Neutrophil (primary cell): ENCODE data around the gene TP53I3.

Source experiments
- H3K27ac ChIP-seq: fragments of 200-600 bp; sonication (generic); 2 replicates; pipeline ENCODE4 v1.5.1; 2016; ENCODE audit warnings: mild to moderate bottlenecking, moderate library complexity
- H3K27me3 ChIP-seq: fragments of 200-600 bp; sonication (generic); 2 replicates; pipeline ENCODE4 v1.6.0; 2016; ENCODE audit warnings: mild to moderate bottlenecking
- H3K36me3 ChIP-seq: fragments of 200-600 bp; sonication (generic); 2 replicates; pipeline ENCODE4 v1.5.1; 2017
- H3K4me1 ChIP-seq, 2 experiments: fragments of 200-600 bp in 1 of 2; sonication (generic) in 1 of 2; 1 replicate in 1 of 2; 2 replicates in 1 of 2; pipeline versions ENCODE4 v1.5.1 to v1.6.1; 2013 to 2016; ENCODE audit warnings: low read depth in 1 of 2, low read length in 1 of 2, mild to moderate bottlenecking in 1 of 2, moderate library complexity in 1 of 2; ENCODE audit not compliant: control insufficient read depth in 1 of 2, insufficient read depth in 1 of 2
- H3K4me3 ChIP-seq, 2 experiments: fragments of 200-600 bp in 1 of 2; sonication (generic) in 1 of 2; 1 replicate in 1 of 2; 2 replicates in 1 of 2; pipeline ENCODE4 v1.5.1; 2013 to 2016; ENCODE audit warnings: low read depth in 1 of 2, low read length in 1 of 2, mild to moderate bottlenecking in 1 of 2, moderate library complexity in 1 of 2
- H3K9me3 ChIP-seq: fragments of 200-600 bp; sonication (generic); 2 replicates; pipeline ENCODE4 v1.5.1; 2016
- TF ChIP-seq, protein P1 (sequence below): fragments of 200-600 bp; sonication (generic); IDR thresholded peaks from 2 replicates; pipeline ENCODE4 v1.5.1; 2016; ENCODE audit warnings: antibody characterized with exemption

The TP53I3 gene

DNA sequence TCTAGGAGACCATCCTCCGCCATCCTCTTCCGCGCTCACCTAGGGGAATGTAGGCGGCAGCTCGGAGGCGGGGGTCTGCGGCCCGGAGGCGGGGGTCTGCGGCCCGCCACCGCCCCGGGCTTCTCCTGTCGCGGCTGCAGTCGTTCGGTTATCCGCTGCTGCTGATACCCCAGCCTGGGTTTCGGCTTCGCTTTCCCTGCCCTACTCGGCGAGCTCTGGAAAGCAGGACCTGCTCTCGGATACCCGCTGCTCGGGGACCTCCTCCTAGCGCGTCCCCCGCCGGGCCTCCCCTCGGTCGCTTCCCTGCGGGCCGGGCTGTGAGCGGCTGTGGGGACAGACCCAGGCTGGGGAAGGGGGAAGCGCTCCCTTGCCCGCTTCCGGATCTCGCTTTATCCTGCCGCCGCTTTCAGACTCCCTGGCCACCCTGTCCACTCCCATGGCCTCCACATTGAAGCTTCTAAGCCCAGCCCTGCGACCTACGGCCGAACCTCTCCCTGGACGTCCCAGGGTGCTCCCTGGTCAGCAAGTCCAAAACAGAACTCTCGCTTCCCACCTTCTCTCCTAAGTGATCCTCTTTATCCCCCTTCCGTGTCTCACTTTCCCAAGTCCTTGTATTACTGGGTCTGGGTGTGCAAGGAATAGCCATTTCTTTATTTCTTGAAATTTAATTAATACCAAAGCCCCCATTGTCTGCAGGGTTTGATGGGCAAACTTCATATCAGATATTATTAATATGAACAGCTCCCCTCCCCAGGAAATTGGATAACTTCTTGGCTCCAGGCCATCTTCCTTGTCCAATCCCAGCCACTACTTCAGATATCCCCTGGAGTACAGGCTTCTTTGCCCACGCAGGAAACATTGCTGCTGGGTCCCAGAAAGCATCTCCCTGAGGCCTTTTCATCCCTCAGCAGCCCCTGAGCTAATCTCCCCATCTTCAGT lies 34.3 kb downstream of the TP53I3 start:
- H3K36me3 ChIP-seq, result no peaks in the 10 kb centered on the region
- TF ChIP-seq, protein P1, sequence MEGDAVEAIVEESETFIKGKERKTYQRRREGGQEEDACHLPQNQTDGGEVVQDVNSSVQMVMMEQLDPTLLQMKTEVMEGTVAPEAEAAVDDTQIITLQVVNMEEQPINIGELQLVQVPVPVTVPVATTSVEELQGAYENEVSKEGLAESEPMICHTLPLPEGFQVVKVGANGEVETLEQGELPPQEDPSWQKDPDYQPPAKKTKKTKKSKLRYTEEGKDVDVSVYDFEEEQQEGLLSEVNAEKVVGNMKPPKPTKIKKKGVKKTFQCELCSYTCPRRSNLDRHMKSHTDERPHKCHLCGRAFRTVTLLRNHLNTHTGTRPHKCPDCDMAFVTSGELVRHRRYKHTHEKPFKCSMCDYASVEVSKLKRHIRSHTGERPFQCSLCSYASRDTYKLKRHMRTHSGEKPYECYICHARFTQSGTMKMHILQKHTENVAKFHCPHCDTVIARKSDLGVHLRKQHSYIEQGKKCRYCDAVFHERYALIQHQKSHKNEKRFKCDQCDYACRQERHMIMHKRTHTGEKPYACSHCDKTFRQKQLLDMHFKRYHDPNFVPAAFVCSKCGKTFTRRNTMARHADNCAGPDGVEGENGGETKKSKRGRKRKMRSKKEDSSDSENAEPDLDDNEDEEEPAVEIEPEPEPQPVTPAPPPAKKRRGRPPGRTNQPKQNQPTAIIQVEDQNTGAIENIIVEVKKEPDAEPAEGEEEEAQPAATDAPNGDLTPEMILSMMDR, result no peak
- peaks cover 69% of the 10 kb centered on the region for H3K27me3 ChIP-seq
- peak overlapping the region; percentile 29 to 53 for H3K4me3 ChIP-seq
- peaks cover 29 to 31% of the 10 kb centered on the region in 2 experiments for H3K4me1 ChIP-seq
- H3K27ac ChIP-seq, result no peak overlapping the region
- no peaks in the 10 kb centered on the region for H3K9me3 ChIP-seq

DNA sequence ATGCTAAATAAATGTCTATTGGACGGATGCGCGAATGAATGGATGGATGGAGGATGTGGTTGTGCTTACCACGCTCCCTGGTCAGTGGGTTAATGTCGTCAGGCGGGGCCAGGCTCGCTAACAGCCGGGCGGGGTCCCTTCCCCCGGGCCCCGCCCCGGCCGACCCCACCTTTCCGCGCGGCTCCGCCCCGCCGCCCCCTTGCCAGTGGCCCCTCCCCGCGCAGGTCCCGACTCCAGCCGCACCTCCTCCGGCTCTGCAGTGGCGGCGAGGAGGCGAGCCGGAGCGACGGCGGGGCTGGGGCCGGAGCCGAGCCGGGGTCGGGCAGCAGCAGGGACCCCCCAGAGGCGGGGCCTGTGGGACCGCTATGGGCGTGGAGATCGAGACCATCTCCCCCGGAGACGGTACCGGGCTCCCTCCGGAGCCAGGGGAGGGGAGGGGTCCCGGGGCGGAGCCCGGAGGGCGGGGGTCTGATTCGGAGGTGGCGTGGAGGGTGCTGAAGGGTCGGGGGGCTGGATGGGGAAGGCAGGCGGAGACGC lies 35.1 kb downstream of the TP53I3 start, which contains the start of gene FKBP1B:
TSS of gene FKBP1B (plus strand) at position 257 of the 537 bp plus-strand sequence. CDS start at position 366, 109 bp downstream.
- peaks cover 69% of the 10 kb centered on the region for H3K27me3 ChIP-seq
- no peaks in the 10 kb centered on the region for H3K36me3 ChIP-seq
- peaks cover 29 to 31% of the 10 kb centered on the region in 2 experiments for H3K4me1 ChIP-seq
- H3K4me3 ChIP-seq, result peak within 1 kb of the TSS; percentile 29 to 53
- H3K9me3 ChIP-seq, result no peaks in the 10 kb centered on the region
- TF ChIP-seq, protein P1, result no peak
- no peak within 1 kb of the TSS for H3K27ac ChIP-seq

DNA sequence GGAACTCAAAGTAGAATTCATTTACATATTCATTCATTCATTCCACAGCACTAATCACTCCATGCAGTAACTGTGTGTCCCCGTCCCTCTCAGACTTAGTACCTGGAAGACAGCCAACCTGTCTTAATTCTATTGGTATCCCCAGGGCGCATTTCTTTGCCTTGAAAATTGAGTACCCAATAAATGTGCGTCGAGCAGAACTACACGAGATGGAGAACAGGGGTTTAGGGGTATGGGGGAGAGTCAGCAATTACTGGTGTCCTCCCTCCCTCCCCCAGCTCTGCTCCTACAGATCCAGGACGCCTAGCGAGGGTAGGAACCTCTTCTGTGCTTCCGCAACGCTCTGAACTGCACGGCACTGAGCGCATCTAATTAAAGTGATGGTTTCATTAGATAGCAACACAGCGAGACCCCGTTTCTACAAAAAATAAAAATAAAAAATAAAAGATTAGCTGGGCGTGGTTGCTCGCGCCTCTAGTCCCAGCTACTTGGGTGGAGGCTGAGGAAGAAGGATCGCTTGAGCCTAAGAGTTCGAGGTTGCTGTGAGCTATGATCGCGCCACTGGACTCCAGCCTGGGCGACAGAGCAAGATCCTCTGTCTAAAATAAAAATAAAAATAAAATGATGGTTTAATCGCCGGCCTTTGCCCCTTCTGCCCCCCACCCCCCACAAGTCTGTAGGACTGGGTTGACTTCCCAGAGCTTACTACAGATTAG lies 35.7 kb downstream of the TP53I3 start:
- H3K27ac ChIP-seq, result no peak overlapping the region
- TF ChIP-seq, protein P1, result no peak
- H3K27me3 ChIP-seq, result peaks cover 69% of the 10 kb centered on the region
- no peaks in the 10 kb centered on the region for H3K9me3 ChIP-seq
- H3K4me3 ChIP-seq, result peak overlapping the region; percentile 29 to 53
- no peaks in the 10 kb centered on the region for H3K36me3 ChIP-seq
- peaks cover 29 to 31% of the 10 kb centered on the region in 2 experiments for H3K4me1 ChIP-seq

DNA sequence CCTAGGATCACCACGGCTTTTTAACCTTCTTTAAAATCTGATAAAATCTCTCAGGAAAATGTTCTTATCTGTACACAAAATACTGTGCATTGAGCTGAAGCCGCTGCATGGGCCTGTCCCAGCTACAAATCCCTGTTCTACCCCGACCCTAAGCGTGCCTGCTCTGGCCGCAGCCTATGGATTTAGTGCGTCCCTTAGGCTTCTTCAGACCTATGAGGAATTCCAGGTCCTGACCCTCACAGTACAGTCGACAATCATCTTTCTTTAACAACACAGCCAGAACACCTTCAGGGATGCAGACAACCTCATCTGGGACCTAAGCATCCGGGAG lies 37.0 kb downstream of the TP53I3 start:
- Histone ChIP-seq H3K27me3 (peaks cover 65% of the 10 kb centered on the region), H3K36me3 (no peaks in the 10 kb centered on the region), H3K27ac (no peak overlapping the region), H3K4me3 (peak overlapping the region; percentile 62), H3K4me1 (peaks cover 29 to 31% of the 10 kb centered on the region in 2 experiments), H3K9me3 (no peaks in the 10 kb centered on the region)
- TF ChIP-seq, protein P1, result no peak

DNA sequence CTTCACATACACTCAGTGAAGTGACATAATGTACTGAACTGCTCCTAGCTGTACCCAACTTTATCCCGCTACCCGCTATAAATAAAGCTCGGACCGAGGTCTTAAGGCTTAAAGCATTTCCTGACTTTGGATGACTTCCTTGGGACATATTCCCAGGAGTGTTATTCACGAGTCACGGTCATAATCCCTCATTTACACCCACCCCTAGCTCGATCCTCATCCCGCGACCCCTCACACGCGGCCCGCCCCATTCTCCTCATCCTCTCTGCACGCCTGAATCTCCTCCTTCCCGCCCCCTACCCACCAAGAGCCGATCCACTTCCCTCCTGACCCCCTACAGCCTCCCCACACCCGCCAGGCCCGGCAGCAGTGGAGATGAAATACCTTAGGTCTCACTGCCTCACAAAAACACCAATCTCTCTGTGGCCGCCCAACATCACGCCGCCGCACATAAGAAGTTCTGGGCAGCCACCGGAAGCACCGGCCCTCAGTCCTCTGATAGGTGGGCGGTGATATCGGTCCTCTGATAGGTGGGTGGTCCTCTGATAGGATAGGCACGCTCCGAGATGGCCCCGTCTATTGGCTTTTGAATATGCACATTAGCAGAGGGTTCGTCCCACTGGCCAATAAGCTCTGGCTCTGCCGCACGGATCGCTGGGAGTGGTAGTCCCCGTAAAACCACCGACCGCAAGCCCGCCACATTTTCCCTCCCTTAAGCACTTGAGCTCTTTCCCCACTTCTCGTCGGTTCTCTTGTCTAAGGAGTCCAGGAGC lies 37.5 kb downstream of the TP53I3 start, which contains the start of gene WDCP:
TSS of gene WDCP (minus strand) at position 462 of the 773 bp plus-strand sequence. CDS start 7,897 bp downstream, outside the sequence.
- Histone ChIP-seq H3K4me1 (peaks cover 29 to 31% of the 10 kb centered on the region in 2 experiments), H3K4me3 (peak within 1 kb of the TSS; percentile 62), H3K36me3 (no peaks in the 10 kb centered on the region), H3K27ac (no peak within 1 kb of the TSS), H3K9me3 (no peaks in the 10 kb centered on the region), H3K27me3 (peaks cover 60% of the 10 kb centered on the region)
- TF ChIP-seq, protein P1, result no peak
